Amygdala (tissue), 56 donors: Measurements from ENCODE around the gene RAB3A.

Experiments used
- DNase-seq, 56 donors: peaks; one replicate each; lab custom pipeline; 2025; lab: John Stamatoyannopoulos, UW

Gene RAB3A

GRCh38 chr19:18203863-18204393, at the start of gene RAB3A:
Gene RAB3A, minus strand, starts transcription at chr19:18204042. Its CDS starts 1,302 bp downstream, at chr19:18202740.
- peak; percentile 41 to 100 (median 100) for DNase-seq

GRCh38 chr19:18253130-18253529, 49.3 kb upstream of the RAB3A start:
- DNase-seq, result no peak

GRCh38 chr19:18252370-18252717, 48.5 kb upstream of the RAB3A start:
- DNase-seq, result no peak

- peak in 49 of 56 donors; percentile 5 to 83 (median 45) for DNase-seq
Measured at GRCh38 chr19:18251587-18252369, 47.9 kb upstream of the RAB3A start.

- no peak for DNase-seq
Measured at GRCh38 chr19:18249834-18250233, 46.0 kb upstream of the RAB3A start.

- no peak for DNase-seq
Measured at GRCh38 chr19:18245297-18245696, 41.5 kb upstream of the RAB3A start.

- DNase-seq, result no peak
Measured at GRCh38 chr19:18239303-18239702, 35.5 kb upstream of the RAB3A start.

- no peak for DNase-seq
Measured at GRCh38 chr19:18234194-18234593, 30.4 kb upstream of the RAB3A start.

GRCh38 chr19:18233224-18233825, 29.5 kb upstream of the RAB3A start:
- peak in 3 of 56 donors; percentile 9 to 21 (median 19) for DNase-seq

- DNase-seq, result peak in 1 of 56 donors; percentile 4
Measured at GRCh38 chr19:18232540-18233223, 28.8 kb upstream of the RAB3A start.

- no peak for DNase-seq
Measured at GRCh38 chr19:18231775-18232174, 27.9 kb upstream of the RAB3A start.

- DNase-seq, result peak in 6 of 56 donors; percentile 4 to 42 (median 13)
Measured at GRCh38 chr19:18230941-18231734, 27.3 kb upstream of the RAB3A start.

- no peak for DNase-seq
Measured at GRCh38 chr19:18229915-18230314, 26.1 kb upstream of the RAB3A start.

- no peak for DNase-seq
Measured at GRCh38 chr19:18229474-18229873, 25.6 kb upstream of the RAB3A start.

GRCh38 chr19:18227781-18228271, 24.0 kb upstream of the RAB3A start:
- no peak for DNase-seq

- DNase-seq, result no peak
Measured at GRCh38 chr19:18226956-18227780, 23.3 kb upstream of the RAB3A start.

- DNase-seq, result no peak
Measured at GRCh38 chr19:18225702-18226468, 22.0 kb upstream of the RAB3A start, which contains the start of gene PDE4C. Gene PDE4C, minus strand, starts transcription at chr19:18226438. Its CDS starts 23 bp downstream, at chr19:18226415.

- DNase-seq, result no peak
Measured at GRCh38 chr19:18225355-18225701, 21.5 kb upstream of the RAB3A start.
